CD4-positive, alpha-beta T cell treated with Interleukin-15 for 1 hour (primary cell): ENCODE results near the gene BCL2L11.

Experiments
- DNase-seq: peaks from one replicate; pipeline ENCODE4 v3.0.0-alpha.2; 2020

BCL2L11 gene

GRCh38 chr2:111198701-111199100, 78.0 kb downstream of the BCL2L11 start:
- DNase-seq, result no peak

GRCh38 chr2:111199840-111200239, 79.1 kb downstream of the BCL2L11 start:
- no peak for DNase-seq

- DNase-seq, result no peak
These were observed 79.7 kb downstream of the BCL2L11 start for GRCh38 chr2:111200333-111200881.

GRCh38 chr2:111201214-111201613, 80.5 kb downstream of the BCL2L11 start:
- no peak for DNase-seq

- DNase-seq, result no peak
These were observed 81.7 kb downstream of the BCL2L11 start for GRCh38 chr2:111202266-111203040.

- no peak for DNase-seq
These were observed 84.0 kb downstream of the BCL2L11 start for GRCh38 chr2:111204706-111205105.

GRCh38 chr2:111205774-111206173, 85.1 kb downstream of the BCL2L11 start:
- DNase-seq, result no peak

- no peak for DNase-seq
These were observed 87.1 kb downstream of the BCL2L11 start for GRCh38 chr2:111207851-111208250.

- DNase-seq, result no peak
These were observed 87.9 kb downstream of the BCL2L11 start for GRCh38 chr2:111208639-111209038.

- DNase-seq, result no peak
These were observed 88.4 kb downstream of the BCL2L11 start for GRCh38 chr2:111209045-111209514.

- DNase-seq, result no peak
These were observed 89.3 kb downstream of the BCL2L11 start for GRCh38 chr2:111210036-111210435.

- DNase-seq, result no peak
These were observed 93.2 kb downstream of the BCL2L11 start for GRCh38 chr2:111213877-111214276.

- DNase-seq, result no peak
These were observed 96.3 kb downstream of the BCL2L11 start for GRCh38 chr2:111216811-111217652.
